HG03432 (cell line): ENCODE results near the gene ATP2C1.
"Not testable (repeated sequence)": the region's sequence is repeated elsewhere in the genome, so short reads cannot be mapped to it uniquely, and the experiment has no call there.

Source experiments
- ATAC-seq: cut with Tn5 transposase; IDR thresholded peaks from one replicate; pipeline ENCODE4 v1.9.1; 2021; ENCODE audit warnings: mild to moderate bottlenecking, moderate library complexity; ENCODE audit not compliant: unreplicated experiment

The ATP2C1 gene

DNA sequence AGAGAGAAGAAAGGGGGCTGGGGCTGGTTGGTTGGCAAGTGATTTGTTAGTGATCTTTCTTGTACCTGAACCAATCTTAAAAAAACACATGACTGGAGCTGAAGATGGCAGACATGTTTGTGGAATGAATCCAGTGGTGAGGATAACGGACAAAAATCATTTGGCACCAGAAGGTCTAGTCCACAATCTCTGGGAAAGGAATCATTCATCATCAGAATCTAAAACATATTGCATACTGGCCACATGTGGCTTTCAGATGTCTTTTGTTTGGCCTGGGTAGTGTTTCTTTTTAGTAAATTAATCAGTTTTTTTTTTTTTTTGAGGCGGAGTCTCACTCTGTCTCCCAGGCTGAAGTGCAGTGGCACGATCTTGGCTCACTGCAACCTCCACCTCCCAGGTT lies 137.8 kb downstream of the ATP2C1 start:
- ATAC-seq: no peak

DNA sequence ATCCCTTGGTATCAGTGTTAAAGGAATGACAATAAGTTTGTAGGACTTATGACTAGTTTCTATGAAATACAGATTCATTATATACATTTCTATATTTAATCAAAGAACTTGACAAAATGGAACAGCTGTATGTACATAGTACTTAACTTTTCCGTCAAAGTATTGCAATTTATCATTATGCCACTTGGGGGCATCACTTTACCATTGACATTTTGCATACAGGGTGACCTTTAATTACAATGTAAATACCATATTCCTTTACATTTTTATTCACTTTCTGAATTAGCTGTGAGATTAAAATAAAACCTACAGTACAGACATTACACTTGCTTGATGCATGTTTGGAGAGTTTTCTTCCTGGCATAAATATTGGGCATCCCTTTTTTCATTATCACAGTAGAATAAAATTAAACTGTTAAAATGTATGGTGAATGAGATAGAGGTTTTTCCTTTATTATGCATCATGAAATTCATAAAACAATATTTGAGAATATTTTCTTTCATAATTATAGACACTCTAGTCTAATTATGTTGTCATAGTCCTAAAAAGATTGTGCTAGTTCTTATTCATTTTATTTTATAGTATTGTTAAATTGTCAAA lies 139.7 kb downstream of the ATP2C1 start:
- peak; percentile 65 for ATAC-seq

DNA sequence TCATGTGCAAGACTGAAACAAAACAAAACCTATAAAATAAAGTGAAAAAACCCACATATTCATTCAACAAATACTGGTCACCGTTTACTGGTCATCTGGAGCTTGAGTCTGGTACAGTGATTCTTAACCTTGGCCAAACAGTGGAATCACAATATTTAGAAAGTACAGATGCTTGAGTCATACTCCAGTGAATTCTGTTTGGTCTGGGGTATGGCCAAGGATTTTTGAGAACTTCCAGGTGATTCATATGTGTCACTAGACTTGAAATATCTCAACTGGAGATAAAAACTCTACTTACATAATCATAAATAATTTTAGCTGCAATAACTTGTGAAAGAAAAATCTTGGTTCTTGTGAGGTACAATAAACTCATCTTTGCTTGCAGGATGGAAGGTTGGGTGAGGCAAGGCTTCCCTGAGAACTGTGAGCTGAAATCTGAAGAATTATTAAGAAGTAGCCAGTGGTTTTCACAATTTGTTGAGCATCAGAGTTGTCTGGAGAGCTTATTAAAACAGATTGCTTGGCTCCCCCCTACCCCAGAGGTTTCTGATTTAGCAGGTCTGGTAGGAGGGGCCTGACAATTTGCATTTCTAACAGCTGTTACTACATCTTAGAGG lies 142.4 kb downstream of the ATP2C1 start:
- ATAC-seq: no peak

DNA sequence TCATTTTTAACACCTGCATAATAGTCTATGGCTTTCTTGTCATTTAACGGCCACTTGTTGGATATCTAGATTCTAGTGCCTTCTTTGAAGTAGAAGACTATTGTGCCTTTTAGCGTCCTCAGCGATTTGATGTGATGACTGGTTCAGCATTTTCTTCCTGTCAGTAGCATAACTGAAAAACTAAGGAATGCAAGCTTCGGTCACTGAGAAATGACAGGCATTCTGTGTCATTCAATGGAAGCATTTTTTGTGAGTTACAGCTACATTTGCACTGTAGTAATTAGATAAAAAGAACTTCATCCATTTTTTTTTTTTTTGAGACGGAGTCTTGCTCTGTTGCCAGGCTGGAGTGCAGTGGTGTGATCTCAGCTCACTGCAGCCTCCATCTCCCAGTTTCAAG lies 143.1 kb downstream of the ATP2C1 start:
- no peak for ATAC-seq

DNA sequence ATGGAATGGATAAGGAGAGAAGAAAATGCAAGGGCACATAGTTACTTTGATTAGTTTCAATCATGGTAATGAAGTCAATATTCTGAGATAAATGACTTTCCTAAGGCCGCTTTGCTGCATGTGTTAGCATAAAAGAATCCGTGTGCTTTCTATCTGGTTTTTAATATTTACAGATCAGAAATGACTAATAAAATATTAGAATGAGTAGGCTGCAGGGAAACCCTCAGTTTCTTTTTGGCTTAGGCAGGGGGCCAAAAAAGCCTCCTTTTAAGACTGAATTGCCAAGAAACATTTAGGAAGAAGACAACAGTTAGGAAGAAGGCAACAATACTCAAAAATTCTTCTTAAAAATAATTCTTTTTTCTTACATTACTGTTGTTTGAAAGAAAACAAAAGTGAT lies 144.4 kb downstream of the ATP2C1 start:
- ATAC-seq: no peak

DNA sequence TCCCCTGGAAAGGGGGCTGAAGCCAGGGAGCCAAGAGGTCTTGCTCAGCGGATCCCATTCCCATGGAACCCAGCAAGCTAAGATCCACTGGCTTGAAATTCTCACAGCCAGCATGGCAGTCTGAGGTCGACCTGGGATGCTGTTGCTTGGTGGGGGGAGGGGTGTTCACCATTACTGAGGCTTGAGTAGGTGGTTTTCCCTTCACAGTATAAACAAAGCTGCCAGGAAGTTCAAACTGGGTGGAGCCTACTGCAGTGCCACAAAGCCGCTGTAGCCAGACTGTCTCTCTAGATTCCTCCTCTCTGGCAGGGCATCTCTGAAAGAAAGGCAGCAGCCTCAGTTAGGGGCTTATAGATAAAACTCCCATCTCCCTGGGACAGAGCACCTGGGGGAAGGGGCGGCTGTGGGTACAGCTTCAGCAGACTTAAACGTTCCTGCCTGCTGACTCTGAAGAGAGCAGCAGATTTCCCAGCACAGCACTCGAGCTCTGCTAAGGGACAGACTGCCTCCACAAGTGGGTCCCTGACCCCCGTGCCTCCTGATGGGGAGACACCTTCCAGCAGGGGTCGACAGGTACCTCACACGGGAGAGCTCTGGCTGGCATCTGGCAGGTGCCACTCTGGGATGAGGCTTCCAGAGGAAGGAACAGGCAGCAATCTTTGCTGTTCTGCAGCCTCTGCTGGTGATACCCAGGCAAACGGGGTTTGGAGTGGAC lies 148.5 kb downstream of the ATP2C1 start:
- not testable (repeated sequence) for ATAC-seq

DNA sequence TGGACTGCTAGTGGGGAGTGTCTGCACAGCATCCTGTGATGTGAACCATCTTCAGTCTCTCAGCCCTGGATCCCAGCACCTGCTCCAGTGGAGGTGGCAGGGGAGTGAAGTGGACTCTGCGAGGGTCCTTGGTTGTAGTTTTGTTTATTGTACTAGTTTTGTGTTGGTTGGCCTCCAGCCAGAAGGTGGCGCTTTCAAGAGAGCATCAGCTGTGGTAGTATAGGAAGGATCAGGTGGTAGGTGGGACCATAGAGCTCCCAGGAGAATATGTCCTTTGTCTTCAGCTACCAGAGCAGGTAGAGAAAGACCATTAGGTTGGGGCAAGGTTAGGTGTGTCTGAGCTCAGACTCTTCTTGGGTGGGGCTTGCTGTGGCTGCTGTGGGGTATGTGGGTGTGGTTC lies 153.7 kb downstream of the ATP2C1 start:
- ATAC-seq: no peak

DNA sequence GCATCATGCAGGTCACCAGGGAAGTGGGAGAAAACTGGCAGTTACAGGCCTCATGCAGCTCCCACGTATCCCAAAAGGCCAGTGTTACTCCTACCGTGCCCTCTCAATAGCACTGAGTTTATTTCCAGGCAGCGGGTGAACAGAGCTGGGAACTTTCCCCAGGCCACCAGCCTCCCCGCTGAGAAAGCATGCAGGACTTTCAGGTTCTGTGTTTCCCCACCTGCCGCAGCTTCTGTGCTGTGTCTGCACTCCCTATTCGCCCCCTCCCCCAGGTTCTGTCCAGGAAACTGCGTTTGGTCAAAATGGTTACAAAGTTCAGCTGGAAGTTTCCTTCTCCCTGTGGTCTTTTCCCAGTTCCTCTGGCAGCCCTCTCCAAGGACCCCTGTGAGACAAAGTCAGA lies 154.1 kb downstream of the ATP2C1 start:
- no peak for ATAC-seq

DNA sequence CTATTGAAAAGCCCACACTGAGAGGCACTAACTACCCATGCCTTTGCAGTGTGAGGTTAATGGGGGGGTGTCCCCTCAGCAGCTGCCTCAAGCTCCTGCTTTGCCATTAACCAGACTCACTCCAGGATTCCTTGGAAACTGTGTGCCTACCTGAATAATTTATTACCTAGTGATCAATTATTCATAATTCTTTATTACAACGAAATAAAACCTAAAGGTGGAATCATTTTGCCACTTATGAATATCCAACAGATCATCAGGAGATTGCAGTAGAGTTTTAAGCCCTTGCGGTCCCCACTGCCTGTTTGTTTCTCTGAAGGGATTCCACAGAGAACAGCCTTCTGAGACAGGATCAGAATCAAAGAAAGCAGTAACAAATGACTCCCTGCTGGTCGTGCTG lies 156.1 kb downstream of the ATP2C1 start:
- ATAC-seq: no peak

DNA sequence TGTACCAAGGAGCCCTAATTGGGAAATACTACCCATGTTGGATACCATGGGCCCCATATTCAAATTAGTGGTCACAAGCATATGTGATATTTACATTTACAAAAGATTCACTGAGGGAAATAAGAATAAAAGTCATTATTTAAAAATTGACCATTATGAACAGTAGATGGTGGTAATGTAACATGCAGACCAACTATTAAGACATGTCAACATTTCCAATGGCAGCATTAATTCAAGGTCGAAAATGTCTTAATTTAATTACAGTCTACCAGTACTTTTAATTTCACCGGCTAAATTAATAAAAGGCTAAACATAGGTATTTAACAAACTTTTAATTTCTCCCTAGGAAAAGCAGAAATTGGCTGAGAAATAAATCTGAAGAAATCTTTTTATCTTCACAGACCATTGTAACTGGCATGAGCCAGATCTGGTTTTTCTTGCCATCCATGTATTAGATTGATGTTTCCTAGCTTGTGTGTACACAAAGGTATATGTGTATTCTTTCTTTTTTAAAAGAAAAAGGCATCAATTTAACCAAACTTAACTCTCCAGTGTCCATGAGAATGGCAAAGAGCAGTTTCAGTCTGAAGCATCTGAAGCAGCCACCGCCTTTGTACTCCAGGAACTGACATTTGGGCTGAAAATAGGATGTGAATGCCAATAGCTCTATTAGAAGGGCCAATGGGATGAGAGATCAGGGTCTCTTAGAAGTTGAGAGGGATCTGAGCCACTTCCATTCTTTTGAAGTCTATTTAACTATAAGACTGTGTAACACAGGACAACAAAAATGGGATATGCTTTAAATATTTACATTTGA lies 159.4 kb downstream of the ATP2C1 start:
- no peak for ATAC-seq
